ENCODE data around the gene CCL22. TPM values are rescaled to one million over a fixed set of nuclear protein-coding genes. Genes with fewer than 3 reads are reported as not detected.
A peak's percentile ranks its signal among the peaks of the same experiment; 100 is the strongest.

The CCL22 gene
- total RNA-seq, 1 experiment from 2014 or later, result not detected

GRCh38 chr16:57367116-57367752 lies 8.7 kb downstream of the CCL22 start:
- no peak overlapping the region for H3K4me3 ChIP-seq (ENCODE audit: low read depth, low read length, poor library complexity, severe bottlenecking)
- no TSS peak for BruUV-seq (replicated peaks)
- H3K36me3 ChIP-seq (ENCODE audit: insufficient read depth, low read length, poor library complexity, severe bottlenecking), result no peaks in the 10 kb centered on the region
- no peaks in the 10 kb centered on the region for H3K27me3 ChIP-seq (replicated peaks; ENCODE audit: insufficient read depth, low read depth, low read length, poor library complexity)
- peaks cover 2% of the 10 kb centered on the region for H3K4me1 ChIP-seq (ENCODE audit: insufficient read depth, low read length, poor library complexity, severe bottlenecking)
- no peak for DNase-seq (ENCODE audit: low spot score)
- H3K27ac ChIP-seq (ENCODE audit: low read depth, low read length, poor library complexity, severe bottlenecking), result no peak overlapping the region
- H3K9me3 ChIP-seq (ENCODE audit: low read depth, low read length, poor library complexity, severe bottlenecking), result no peaks in the 10 kb centered on the region
- ChIA-PET POLR2A (ENCODE audit: low non-redundant PET) (no interaction called here), CTCF (no interaction called here)
- intact Hi-C loops (cut with micrococcal nuclease; ENCODE audit: unreplicated experiment), result no loop called here
- no peak for TF ChIP-seq EZH2 (IDR thresholded peaks at IDR 0.05; ENCODE audit: borderline replicate concordance, low read depth, low read length, poor library complexity, severe bottlenecking)
- TF ChIP-seq, protein P1, sequence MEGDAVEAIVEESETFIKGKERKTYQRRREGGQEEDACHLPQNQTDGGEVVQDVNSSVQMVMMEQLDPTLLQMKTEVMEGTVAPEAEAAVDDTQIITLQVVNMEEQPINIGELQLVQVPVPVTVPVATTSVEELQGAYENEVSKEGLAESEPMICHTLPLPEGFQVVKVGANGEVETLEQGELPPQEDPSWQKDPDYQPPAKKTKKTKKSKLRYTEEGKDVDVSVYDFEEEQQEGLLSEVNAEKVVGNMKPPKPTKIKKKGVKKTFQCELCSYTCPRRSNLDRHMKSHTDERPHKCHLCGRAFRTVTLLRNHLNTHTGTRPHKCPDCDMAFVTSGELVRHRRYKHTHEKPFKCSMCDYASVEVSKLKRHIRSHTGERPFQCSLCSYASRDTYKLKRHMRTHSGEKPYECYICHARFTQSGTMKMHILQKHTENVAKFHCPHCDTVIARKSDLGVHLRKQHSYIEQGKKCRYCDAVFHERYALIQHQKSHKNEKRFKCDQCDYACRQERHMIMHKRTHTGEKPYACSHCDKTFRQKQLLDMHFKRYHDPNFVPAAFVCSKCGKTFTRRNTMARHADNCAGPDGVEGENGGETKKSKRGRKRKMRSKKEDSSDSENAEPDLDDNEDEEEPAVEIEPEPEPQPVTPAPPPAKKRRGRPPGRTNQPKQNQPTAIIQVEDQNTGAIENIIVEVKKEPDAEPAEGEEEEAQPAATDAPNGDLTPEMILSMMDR (conservative IDR thresholded peaks at IDR 0.05; ENCODE audit: low read depth, low read length), result no peak

DNA sequence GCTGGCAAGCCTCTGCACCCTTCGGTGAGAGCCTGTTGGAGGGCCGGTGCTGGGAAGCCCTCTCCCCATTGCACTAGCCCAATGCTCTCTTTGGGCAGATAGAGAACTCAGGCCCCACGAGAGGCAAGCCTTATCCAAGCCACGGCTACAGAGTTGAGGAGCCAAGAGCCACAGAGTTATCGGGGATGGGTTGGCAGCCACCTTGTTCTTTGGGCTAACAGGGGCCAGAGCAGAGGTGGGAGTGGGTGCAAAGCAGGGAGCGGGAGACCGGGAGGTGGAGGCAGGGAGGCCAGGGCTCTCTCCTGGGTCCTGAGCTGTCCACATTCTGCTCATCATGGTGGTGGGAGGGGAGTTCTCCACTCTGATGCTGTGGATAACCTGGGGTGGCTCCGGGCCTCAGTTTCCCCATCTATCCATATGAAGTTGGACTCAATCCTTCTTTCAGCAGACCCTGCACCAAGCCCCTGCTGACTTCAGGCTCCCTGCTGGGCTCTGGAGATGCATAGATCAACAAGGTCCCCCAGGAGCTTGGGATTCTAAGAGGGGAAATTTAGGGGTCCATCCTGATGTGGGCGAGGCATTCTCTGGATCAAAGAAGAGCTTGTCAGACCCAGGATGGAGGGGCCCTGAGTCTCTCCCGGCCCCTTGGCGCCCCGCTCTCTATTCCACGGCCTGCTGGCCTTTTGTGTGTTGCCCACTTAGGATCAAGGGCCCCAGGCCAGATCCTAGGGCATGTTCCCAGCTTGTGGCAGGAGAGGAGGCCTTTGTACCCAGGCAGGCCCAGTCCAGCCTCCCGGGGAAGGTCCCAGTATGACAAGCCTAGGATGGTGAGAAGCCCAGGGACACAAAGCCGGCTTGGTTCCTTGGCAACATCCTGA lies 13.2 kb downstream of the CCL22 start:
- ChIA-PET POLR2A (ENCODE audit: low non-redundant PET) (interaction anchor here (0.5 kb wide), 1 partner anchor 58 kb away, joined by 3 read pairs; no protein-coding TSS in a partner anchor), CTCF (no interaction called here)
- no peak for DNase-seq (ENCODE audit: low spot score)
- no peak for TF ChIP-seq EZH2 (IDR thresholded peaks at IDR 0.05; ENCODE audit: borderline replicate concordance, low read depth, low read length, poor library complexity, severe bottlenecking)
- TF ChIP-seq, protein P1 (conservative IDR thresholded peaks at IDR 0.05; ENCODE audit: low read depth, low read length), result no peak
- Histone ChIP-seq H3K27ac (ENCODE audit: low read depth, low read length, poor library complexity, severe bottlenecking) (no peak overlapping the region), H3K9me3 (ENCODE audit: low read depth, low read length, poor library complexity, severe bottlenecking) (no peaks in the 10 kb centered on the region), H3K36me3 (ENCODE audit: insufficient read depth, low read length, poor library complexity, severe bottlenecking) (no peaks in the 10 kb centered on the region), H3K4me1 (ENCODE audit: insufficient read depth, low read length, poor library complexity, severe bottlenecking) (peaks cover 7% of the 10 kb centered on the region), H3K27me3 (replicated peaks; ENCODE audit: insufficient read depth, low read depth, low read length, poor library complexity) (no peaks in the 10 kb centered on the region), H3K4me3 (ENCODE audit: low read depth, low read length, poor library complexity, severe bottlenecking) (no peak overlapping the region)
- intact Hi-C loops (cut with micrococcal nuclease; ENCODE audit: unreplicated experiment), result no loop called here
- no TSS peak for BruUV-seq (replicated peaks)

DNA sequence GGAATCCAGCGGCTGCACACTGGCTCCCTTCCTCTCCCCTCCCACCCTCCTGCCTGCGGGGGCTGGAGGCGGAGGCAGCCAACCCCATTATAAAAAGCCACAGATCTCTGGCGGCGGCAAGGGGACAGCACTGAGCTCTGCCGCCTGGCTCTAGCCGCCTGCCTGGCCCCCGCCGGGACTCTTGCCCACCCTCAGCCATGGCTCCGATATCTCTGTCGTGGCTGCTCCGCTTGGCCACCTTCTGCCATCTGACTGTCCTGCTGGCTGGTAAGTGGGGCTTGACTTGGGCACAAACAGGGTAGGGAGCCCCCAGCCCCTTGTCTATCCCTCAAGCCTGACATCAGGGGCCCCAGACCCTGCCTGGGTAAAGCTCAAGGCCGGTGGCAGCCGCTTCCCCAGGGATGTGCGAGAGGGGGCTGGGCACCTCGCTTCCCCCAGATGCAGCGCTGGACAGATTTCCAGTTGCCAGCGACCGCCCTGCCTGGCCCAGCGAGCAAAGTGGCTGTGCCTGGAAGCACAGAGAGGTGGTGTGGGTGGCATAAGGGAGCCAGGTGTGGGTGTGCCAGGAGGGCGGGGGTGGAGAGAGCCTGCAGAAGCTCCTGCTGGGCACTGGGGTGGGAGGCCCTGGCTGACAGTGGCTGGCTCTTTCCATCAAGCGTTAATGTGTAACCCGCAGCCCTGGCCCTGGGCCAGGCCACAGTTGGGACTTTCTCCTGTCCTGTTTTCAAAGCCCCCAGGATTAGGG lies 14.0 kb downstream of the CCL22 start, which contains the start of gene CX3CL1:
TSS of gene CX3CL1 (plus strand) at position 119 of the 745 bp plus-strand sequence. CDS start at position 198, 79 bp downstream.
- BruUV-seq (replicated peaks), result no TSS peak
- DNase-seq (ENCODE audit: low spot score), result peak; percentile 61
- Histone ChIP-seq H3K4me1 (ENCODE audit: insufficient read depth, low read length, poor library complexity, severe bottlenecking) (peaks cover 7% of the 10 kb centered on the region), H3K27me3 (replicated peaks; ENCODE audit: insufficient read depth, low read depth, low read length, poor library complexity) (no peaks in the 10 kb centered on the region), H3K36me3 (ENCODE audit: insufficient read depth, low read length, poor library complexity, severe bottlenecking) (no peaks in the 10 kb centered on the region), H3K4me3 (ENCODE audit: low read depth, low read length, poor library complexity, severe bottlenecking) (no peak within 1 kb of the TSS), H3K27ac (ENCODE audit: low read depth, low read length, poor library complexity, severe bottlenecking) (no peak within 1 kb of the TSS), H3K9me3 (ENCODE audit: low read depth, low read length, poor library complexity, severe bottlenecking) (no peaks in the 10 kb centered on the region)
- intact Hi-C loops (cut with micrococcal nuclease; ENCODE audit: unreplicated experiment), result no loop called here
- ChIA-PET POLR2A (ENCODE audit: low non-redundant PET) (interaction anchor here (0.5 kb wide), 1 partner anchor 57 kb away, joined by 3 read pairs; no protein-coding TSS in a partner anchor), CTCF (no interaction called here)
- TF ChIP-seq, protein P1 (conservative IDR thresholded peaks at IDR 0.05; ENCODE audit: low read depth, low read length), result no peak
- TF ChIP-seq EZH2 (IDR thresholded peaks at IDR 0.05; ENCODE audit: borderline replicate concordance, low read depth, low read length, poor library complexity, severe bottlenecking), result no peak
